ENCODE data around the gene CLDN9. TPM values are rescaled to one million over a fixed set of nuclear protein-coding genes. Genes with fewer than 3 reads are reported as not detected.

The CLDN9 gene
- polyA plus RNA-seq, 1 donor from 2014 or later = not detected

GRCh38 chr16:3059723-3060242 is 47.1 kb downstream of the CLDN9 start:
- no peaks in the 10 kb centered on the region for H3K9me2 ChIP-seq (ENCODE audit: insufficient read depth, low read length)
- peak overlapping the region; percentile 76 for H2AFZ ChIP-seq (ENCODE audit: low read depth, low read length)
- no peaks in the 10 kb centered on the region for H3F3A ChIP-seq (ENCODE audit: insufficient read depth, low read length, poor library complexity, severe bottlenecking)
- no peaks in the 10 kb centered on the region for H3K36me3 ChIP-seq (ENCODE audit: insufficient read depth, low read length)
- no peaks in the 10 kb centered on the region for H3K79me2 ChIP-seq (replicated peaks; ENCODE audit: insufficient read depth, low read length)
- H3K4me3 ChIP-seq (ENCODE audit: low read length) = peak overlapping the region; percentile 97
- no peak for TF ChIP-seq REST (IDR thresholded peaks at IDR 0.05; ENCODE audit: borderline replicate concordance)
- TF ChIP-seq TAF1 (IDR thresholded peaks at IDR 0.05; ENCODE audit: low read depth) = no peak
- TF ChIP-seq MXI1 (conservative IDR thresholded peaks at IDR 0.05; ENCODE audit: poor library complexity, severe bottlenecking) = no peak
- no peak for TF ChIP-seq EP300 (conservative IDR thresholded peaks at IDR 0.05; ENCODE audit: poor library complexity, severe bottlenecking)
- no peak for TF ChIP-seq SMC3 (conservative IDR thresholded peaks at IDR 0.05; ENCODE audit: poor library complexity)
- TF ChIP-seq EZH2 (IDR thresholded peaks at IDR 0.05; ENCODE audit: borderline replicate concordance, insufficient read depth, low read length, poor library complexity, severe bottlenecking) = no peak
- TF ChIP-seq POLR2AphosphoS5 (IDR thresholded peaks at IDR 0.05) = no peak
- TF ChIP-seq CTCF (IDR thresholded peaks at IDR 0.05; ENCODE audit: poor library complexity, severe bottlenecking) = no peak
- no peak for TF ChIP-seq RAD21 (conservative IDR thresholded peaks at IDR 0.05)
- H3K4me2 ChIP-seq (ENCODE audit: low read length) = peak overlapping the region; percentile 39
- H3K9me3 ChIP-seq (ENCODE audit: low read length) = no peaks in the 10 kb centered on the region
- peak overlapping the region; percentile 88 for H3K9ac ChIP-seq (ENCODE audit: low read length)
- H3K27ac ChIP-seq (ENCODE audit: low read length) = no peak overlapping the region
- no peaks in the 10 kb centered on the region for H3K27me3 ChIP-seq (ENCODE audit: insufficient read depth, low read depth, low read length)
- no peaks in the 10 kb centered on the region for H4K20me1 ChIP-seq (ENCODE audit: insufficient read depth)

- H3K27ac ChIP-seq (ENCODE audit: low read length) = no peak overlapping the region
- H3K27me3 ChIP-seq (ENCODE audit: insufficient read depth, low read depth, low read length) = no peaks in the 10 kb centered on the region
- H3K4me3 ChIP-seq (ENCODE audit: low read length) = no peak overlapping the region
- no peaks in the 10 kb centered on the region for H4K20me1 ChIP-seq (ENCODE audit: insufficient read depth)
- H3K79me2 ChIP-seq (replicated peaks; ENCODE audit: insufficient read depth, low read length) = no peaks in the 10 kb centered on the region
- no peaks in the 10 kb centered on the region for H3K9me3 ChIP-seq (ENCODE audit: low read length)
- no peaks in the 10 kb centered on the region for H3K36me3 ChIP-seq (ENCODE audit: insufficient read depth, low read length)
- H3K9me2 ChIP-seq (ENCODE audit: insufficient read depth, low read length) = no peaks in the 10 kb centered on the region
- TF ChIP-seq SMC3 (conservative IDR thresholded peaks at IDR 0.05; ENCODE audit: poor library complexity) (no peak), EZH2 (IDR thresholded peaks at IDR 0.05; ENCODE audit: borderline replicate concordance, insufficient read depth, low read length, poor library complexity, severe bottlenecking) (no peak), POLR2AphosphoS5 (IDR thresholded peaks at IDR 0.05) (no peak), MXI1 (conservative IDR thresholded peaks at IDR 0.05; ENCODE audit: poor library complexity, severe bottlenecking) (no peak), TAF1 (IDR thresholded peaks at IDR 0.05; ENCODE audit: low read depth) (no peak), CTCF (IDR thresholded peaks at IDR 0.05; ENCODE audit: poor library complexity, severe bottlenecking) (no peak), EP300 (conservative IDR thresholded peaks at IDR 0.05; ENCODE audit: poor library complexity, severe bottlenecking) (no peak), RAD21 (conservative IDR thresholded peaks at IDR 0.05) (no peak), REST (IDR thresholded peaks at IDR 0.05; ENCODE audit: borderline replicate concordance) (no peak)
- H3K9ac ChIP-seq (ENCODE audit: low read length) = no peak overlapping the region
- no peaks in the 10 kb centered on the region for H3F3A ChIP-seq (ENCODE audit: insufficient read depth, low read length, poor library complexity, severe bottlenecking)
- no peak overlapping the region for H2AFZ ChIP-seq (ENCODE audit: low read depth, low read length)
- H3K4me2 ChIP-seq (ENCODE audit: low read length) = no peak overlapping the region
Observed at GRCh38 chr16:3060339-3061127, 47.8 kb downstream of the CLDN9 start.

Data from neural cell (in vitro differentiated cells).